ENCODE measurements around the gene CFAP61.

CFAP61 gene

GRCh38 chr20:20203784-20204183 lies 151.5 kb downstream of the CFAP61 start:
- no peak overlapping the region for H3K4me3 Mint-ChIP-seq
- peaks cover 14 to 15% of the 10 kb centered on the region in 2 donors for H3K27me3 Mint-ChIP-seq
- ATAC-seq (replicated peaks) (no peak), DNase-seq (no peak)
- H3K9me3 Mint-ChIP-seq: no peaks in the 10 kb centered on the region
- H3K36me3 Mint-ChIP-seq (ENCODE audit: insufficient read depth): peaks cover 3% of the 10 kb centered on the region
- peaks cover 0 to 12% of the 10 kb centered on the region in 2 donors for H3K4me1 Mint-ChIP-seq (ENCODE audit: low read depth in 2 of 2)
- H3K27ac Mint-ChIP-seq: no peak overlapping the region

- Mint-ChIP-seq H3K27me3 (peaks cover 14% of the 10 kb centered on the region in 2 donors), H3K4me3 (no peak overlapping the region), H3K36me3 (ENCODE audit: insufficient read depth) (peaks cover 3% of the 10 kb centered on the region), H3K27ac (no peak overlapping the region), H3K9me3 (no peaks in the 10 kb centered on the region), H3K4me1 (ENCODE audit: low read depth in 2 of 2) (peaks cover 0 to 12% of the 10 kb centered on the region in 2 donors)
- DNase-seq (no peak), ATAC-seq (replicated peaks) (no peak)
Measured at GRCh38 chr20:20204256-20204655, 151.9 kb downstream of the CFAP61 start.

GRCh38 chr20:20205141-20205861 lies 153.0 kb downstream of the CFAP61 start:
- Mint-ChIP-seq H3K36me3 (ENCODE audit: insufficient read depth) (peaks cover 3% of the 10 kb centered on the region), H3K27ac (no peak overlapping the region), H3K9me3 (no peaks in the 10 kb centered on the region), H3K27me3 (peaks cover 5 to 13% of the 10 kb centered on the region in 2 donors), H3K4me3 (no peak overlapping the region), H3K4me1 (ENCODE audit: low read depth in 2 of 2) (peaks cover 0 to 9% of the 10 kb centered on the region in 2 donors)
- no peak for ATAC-seq (replicated peaks)
- DNase-seq: no peak

- Mint-ChIP-seq H3K36me3 (ENCODE audit: insufficient read depth) (peaks cover 3% of the 10 kb centered on the region), H3K27ac (no peak overlapping the region), H3K9me3 (no peaks in the 10 kb centered on the region), H3K4me1 (ENCODE audit: low read depth in 2 of 2) (peaks cover 0 to 9% of the 10 kb centered on the region in 2 donors), H3K27me3 (peaks cover 5 to 17% of the 10 kb centered on the region in 2 donors), H3K4me3 (no peak overlapping the region)
- DNase-seq: no peak
- ATAC-seq (replicated peaks): no peak
Measured at GRCh38 chr20:20205862-20206236, 153.5 kb downstream of the CFAP61 start.

- Mint-ChIP-seq H3K27me3 (peaks cover 5 to 17% of the 10 kb centered on the region in 2 donors), H3K4me1 (ENCODE audit: low read depth in 2 of 2) (peaks cover 0 to 9% of the 10 kb centered on the region in 2 donors), H3K36me3 (ENCODE audit: insufficient read depth) (peaks cover 3% of the 10 kb centered on the region), H3K27ac (peak overlapping the region in 1 of 2 donors; percentile 86), H3K4me3 (no peak overlapping the region), H3K9me3 (no peaks in the 10 kb centered on the region)
- no peak for DNase-seq
- no peak for ATAC-seq (replicated peaks)
Measured at GRCh38 chr20:20206788-20207187, 154.5 kb downstream of the CFAP61 start.

- H3K4me3 Mint-ChIP-seq: no peak overlapping the region
- ATAC-seq (replicated peaks): no peak
- peaks cover 3% of the 10 kb centered on the region for H3K36me3 Mint-ChIP-seq (ENCODE audit: insufficient read depth)
- peak overlapping the region in 1 of 2 donors; percentile 86 for H3K27ac Mint-ChIP-seq
- no peak for DNase-seq
- peaks cover 0 to 9% of the 10 kb centered on the region in 2 donors for H3K4me1 Mint-ChIP-seq (ENCODE audit: low read depth in 2 of 2)
- peaks cover 5 to 17% of the 10 kb centered on the region in 2 donors for H3K27me3 Mint-ChIP-seq
- no peaks in the 10 kb centered on the region for H3K9me3 Mint-ChIP-seq
Measured at GRCh38 chr20:20207291-20207690, 155.0 kb downstream of the CFAP61 start.

- H3K36me3 Mint-ChIP-seq (ENCODE audit: insufficient read depth): peaks cover 3% of the 10 kb centered on the region
- ATAC-seq (replicated peaks): peak; percentile 85
- H3K4me1 Mint-ChIP-seq (ENCODE audit: low read depth in 2 of 2): peaks cover 0 to 9% of the 10 kb centered on the region in 2 donors
- no peaks in the 10 kb centered on the region for H3K9me3 Mint-ChIP-seq
- peak overlapping the region in 1 of 2 donors; percentile 11 for H3K4me3 Mint-ChIP-seq
- peak in 2 of 3 experiments; percentile 5 to 10 for DNase-seq
- H3K27ac Mint-ChIP-seq: peak overlapping the region in 1 of 2 donors; percentile 86
- H3K27me3 Mint-ChIP-seq: peaks cover 2 to 17% of the 10 kb centered on the region in 2 donors
Measured at GRCh38 chr20:20207872-20208271, 155.5 kb downstream of the CFAP61 start.

GRCh38 chr20:20209684-20210083 lies 157.4 kb downstream of the CFAP61 start:
- peaks cover 3% of the 10 kb centered on the region for H3K36me3 Mint-ChIP-seq (ENCODE audit: insufficient read depth)
- ATAC-seq (replicated peaks): no peak
- no peak overlapping the region for H3K27ac Mint-ChIP-seq
- H3K4me1 Mint-ChIP-seq (ENCODE audit: low read depth in 2 of 2): peaks cover 0 to 6% of the 10 kb centered on the region in 2 donors
- H3K9me3 Mint-ChIP-seq: no peaks in the 10 kb centered on the region
- peaks cover 3 to 16% of the 10 kb centered on the region in 2 donors for H3K27me3 Mint-ChIP-seq
- H3K4me3 Mint-ChIP-seq: no peak overlapping the region
- DNase-seq: no peak

- Mint-ChIP-seq H3K36me3 (ENCODE audit: insufficient read depth) (peaks cover 3% of the 10 kb centered on the region), H3K9me3 (no peaks in the 10 kb centered on the region), H3K27ac (no peak overlapping the region), H3K4me3 (no peak overlapping the region), H3K27me3 (peaks cover 9 to 21% of the 10 kb centered on the region in 2 donors), H3K4me1 (ENCODE audit: low read depth in 2 of 2) (peaks cover 0 to 8% of the 10 kb centered on the region in 2 donors)
- DNase-seq (no peak), ATAC-seq (replicated peaks) (no peak)
Measured at GRCh38 chr20:20210327-20210726, 158.0 kb downstream of the CFAP61 start.

- H3K9me3 Mint-ChIP-seq: no peaks in the 10 kb centered on the region
Measured at GRCh38 chr20:20210943-20211273, 158.6 kb downstream of the CFAP61 start.

GRCh38 chr20:20211274-20211987 lies 159.1 kb downstream of the CFAP61 start:
- DNase-seq (no peak), ATAC-seq (replicated peaks) (no peak)
- H3K4me1 Mint-ChIP-seq (ENCODE audit: low read depth in 2 of 2): peaks cover 0 to 8% of the 10 kb centered on the region in 2 donors

More at GRCh38 chr20:20210943-20211273, 158.6 kb downstream of the CFAP61 start:
- DNase-seq (no peak), ATAC-seq (replicated peaks) (no peak)
- H3K36me3 Mint-ChIP-seq (ENCODE audit: insufficient read depth): peaks cover 3% of the 10 kb centered on the region
- no peak overlapping the region for H3K27ac Mint-ChIP-seq
- H3K27me3 Mint-ChIP-seq: peaks cover 9 to 24% of the 10 kb centered on the region in 2 donors
- H3K4me1 Mint-ChIP-seq (ENCODE audit: low read depth in 2 of 2): peaks cover 0 to 8% of the 10 kb centered on the region in 2 donors
- no peak overlapping the region for H3K4me3 Mint-ChIP-seq

GRCh38 chr20:20211988-20212518 lies 159.7 kb downstream of the CFAP61 start:
- Mint-ChIP-seq H3K4me1 (ENCODE audit: low read depth in 2 of 2) (peaks cover 0 to 8% of the 10 kb centered on the region in 2 donors), H3K4me3 (no peak overlapping the region), H3K27ac (no peak overlapping the region), H3K36me3 (ENCODE audit: insufficient read depth) (peaks cover 3% of the 10 kb centered on the region), H3K9me3 (no peaks in the 10 kb centered on the region), H3K27me3 (peaks cover 9 to 24% of the 10 kb centered on the region in 2 donors)
- no peak for DNase-seq
- no peak for ATAC-seq (replicated peaks)

More at GRCh38 chr20:20211274-20211987, 159.1 kb downstream of the CFAP61 start:
- Mint-ChIP-seq H3K4me3 (no peak overlapping the region), H3K36me3 (ENCODE audit: insufficient read depth) (peaks cover 3% of the 10 kb centered on the region), H3K27ac (no peak overlapping the region), H3K27me3 (peaks cover 9 to 24% of the 10 kb centered on the region in 2 donors), H3K9me3 (no peaks in the 10 kb centered on the region)

- Mint-ChIP-seq H3K27me3 (peaks cover 9 to 27% of the 10 kb centered on the region in 2 donors), H3K4me1 (ENCODE audit: low read depth in 2 of 2) (peaks cover 0 to 6% of the 10 kb centered on the region in 2 donors), H3K36me3 (ENCODE audit: insufficient read depth) (peaks cover 3% of the 10 kb centered on the region), H3K27ac (no peak overlapping the region), H3K4me3 (no peak overlapping the region), H3K9me3 (peaks cover 0 to under 1% of the 10 kb centered on the region in 2 donors)
- DNase-seq (no peak), ATAC-seq (replicated peaks) (no peak)
Measured at GRCh38 chr20:20212675-20213096, 160.4 kb downstream of the CFAP61 start.

Measured in effector memory CD8-positive, alpha-beta T cell (primary cell).